Activated CD8-positive, alpha-beta memory T cell treated with anti-CD3 and anti-CD28 coated beads for 36 hours (primary cell): ENCODE results near the gene SRR. TPM values are rescaled to one million over a fixed set of nuclear protein-coding genes. Genes with fewer than 3 reads are reported as not detected.
"Not testable (repeated sequence)": the region's sequence is repeated elsewhere in the genome, so short reads cannot be mapped to it uniquely, and the experiment has no call there.

Source experiments
- CTCF ChIA-PET: fragments of 350-600 bp; sonication (Branson Sonifier 250); formaldehyde crosslinking; loops from one replicate; lab custom pipeline; 2021; ENCODE audit warnings: antibody characterized with exemption; lab: Charles Lee
- POLR2A ChIA-PET: fragments of 350-600 bp; sonication (Branson Sonifier 250); formaldehyde crosslinking; loops from one replicate; lab custom pipeline; 2021; ENCODE audit warnings: antibody characterized with exemption; lab: Charles Lee
- total RNA-seq, 2 experiments: library from RNA; stranded (reverse); gene quantifications; one replicate each; pipeline ENCODE4 v1.2.3, GENCODE V29; 2021

Gene SRR
- total RNA-seq, 2 experiments from 2014 or later = 10.1 to 14.0 TPM

DNA sequence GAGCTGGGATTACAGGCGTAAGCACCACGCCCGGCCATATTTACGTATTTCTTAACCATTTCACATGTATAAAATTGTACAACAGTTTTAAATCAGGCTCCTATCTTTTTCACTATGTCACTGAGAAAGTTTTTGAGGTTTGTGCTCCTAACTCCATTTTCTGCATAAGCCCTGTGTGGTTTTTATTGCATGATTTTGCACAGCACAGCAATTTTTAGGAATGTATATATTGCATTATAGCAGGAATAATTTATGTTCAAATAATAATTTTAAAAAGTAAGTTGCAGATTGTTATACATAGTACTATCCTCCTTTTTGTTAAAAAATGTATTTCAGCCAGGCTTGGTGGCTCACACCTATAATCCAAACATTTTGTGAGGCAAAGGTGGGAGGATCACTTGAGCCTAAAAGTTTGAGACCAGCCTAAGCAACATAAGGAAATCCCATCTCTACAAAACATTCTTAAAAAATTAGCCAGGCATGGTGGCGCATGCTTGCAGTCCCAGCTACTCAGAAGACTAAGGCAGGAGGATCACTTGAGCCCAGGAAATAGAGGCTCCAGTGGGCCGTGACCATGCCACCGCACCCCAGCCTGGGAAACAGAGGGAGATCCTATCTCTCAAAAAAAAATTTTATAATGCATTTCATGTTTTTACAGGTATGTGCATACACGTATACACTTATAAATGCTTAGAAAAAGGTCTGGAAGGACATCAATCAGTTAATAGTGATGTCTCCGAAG is 26.1 kb upstream of the SRR start:
- POLR2A ChIA-PET = no interaction called here
- CTCF ChIA-PET = interaction anchor here (1.1 kb wide), 1 partner anchor 33 kb away, joined by 3 read pairs; no protein-coding TSS in a partner anchor

DNA sequence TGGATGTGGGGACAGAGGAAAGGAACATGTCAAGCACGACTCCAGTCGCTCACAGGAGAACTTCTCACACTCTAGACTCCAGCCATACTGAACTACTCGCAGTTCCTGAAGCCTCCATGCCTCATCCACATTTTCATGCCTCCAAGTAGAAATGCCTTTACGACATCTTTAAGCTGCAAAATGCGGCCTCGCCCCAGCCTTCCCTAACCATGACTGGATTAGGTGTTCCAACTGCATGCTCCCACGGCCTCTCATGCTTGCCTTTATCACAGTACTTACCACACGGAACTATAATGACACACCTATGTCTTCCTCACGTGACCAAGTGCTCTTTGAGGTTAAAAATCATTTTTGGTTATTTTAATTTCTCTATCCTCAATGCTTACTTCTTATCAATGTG is 24.0 kb upstream of the SRR start:
- ChIA-PET CTCF (interaction anchor here (1.3 kb wide), 1 partner anchor 225 kb away, joined by 3 read pairs; the partner anchor contains the start of gene HIC1), POLR2A (no interaction called here)

DNA sequence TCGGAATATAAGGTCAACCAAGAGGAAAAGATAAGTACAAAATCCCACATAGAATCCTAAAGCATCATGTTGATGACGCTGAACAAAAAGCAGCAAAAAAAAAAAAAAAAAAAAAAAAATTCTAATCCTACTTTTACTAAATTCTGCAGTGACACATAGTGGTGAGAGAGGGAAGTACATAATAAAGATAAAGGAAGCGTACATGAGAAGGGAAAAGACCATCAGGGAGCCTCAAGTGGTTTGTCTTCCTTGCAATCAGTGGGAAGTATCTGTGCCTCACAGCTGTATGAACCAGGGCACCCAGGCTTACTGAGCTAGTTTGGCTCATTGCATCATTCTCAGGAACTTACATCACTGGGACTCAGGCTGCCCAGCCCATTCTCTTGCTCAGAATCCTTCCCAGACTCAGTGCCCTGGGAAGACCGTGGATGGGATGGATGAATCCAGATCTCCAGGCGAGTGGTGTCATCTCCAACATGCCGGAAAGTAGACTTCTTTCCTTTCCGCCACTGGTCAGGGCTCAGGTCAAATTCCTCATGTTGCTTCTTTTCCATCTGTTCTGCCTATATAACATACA is 21.4 kb upstream of the SRR start:
- ChIA-PET CTCF (interaction anchor here (0.6 to 2.9 kb wide), 10 partner anchors 12 to 262 kb away, joined by 3 to 29 read pairs (median 3); partner anchors contain the start of genes HIC1 and SGSM2), POLR2A (no interaction called here)

DNA sequence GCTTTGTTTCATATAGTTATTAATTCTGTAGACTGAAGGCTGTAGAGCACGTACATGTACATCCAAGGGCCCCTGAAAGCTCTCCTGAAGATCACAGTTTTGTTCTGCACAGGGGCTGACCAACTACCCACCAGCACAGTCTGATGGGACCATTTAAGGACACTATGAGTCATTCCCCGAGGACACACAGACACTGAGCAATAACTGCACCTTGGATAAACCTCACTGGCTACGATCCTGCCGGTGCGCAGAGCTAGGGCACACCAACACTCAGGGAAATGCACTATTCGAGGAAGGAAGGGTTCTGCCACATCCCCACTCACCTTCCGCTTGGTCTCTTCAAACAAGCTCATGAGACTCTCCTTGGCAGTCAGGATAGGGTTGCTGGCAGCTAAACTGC is 20.4 kb upstream of the SRR start:
- CTCF ChIA-PET = interaction anchor here (0.5 to 2.9 kb wide), 9 partner anchors 15 to 236 kb away, joined by 3 to 29 read pairs (median 3); partner anchors contain the start of genes HIC1 and SGSM2

DNA sequence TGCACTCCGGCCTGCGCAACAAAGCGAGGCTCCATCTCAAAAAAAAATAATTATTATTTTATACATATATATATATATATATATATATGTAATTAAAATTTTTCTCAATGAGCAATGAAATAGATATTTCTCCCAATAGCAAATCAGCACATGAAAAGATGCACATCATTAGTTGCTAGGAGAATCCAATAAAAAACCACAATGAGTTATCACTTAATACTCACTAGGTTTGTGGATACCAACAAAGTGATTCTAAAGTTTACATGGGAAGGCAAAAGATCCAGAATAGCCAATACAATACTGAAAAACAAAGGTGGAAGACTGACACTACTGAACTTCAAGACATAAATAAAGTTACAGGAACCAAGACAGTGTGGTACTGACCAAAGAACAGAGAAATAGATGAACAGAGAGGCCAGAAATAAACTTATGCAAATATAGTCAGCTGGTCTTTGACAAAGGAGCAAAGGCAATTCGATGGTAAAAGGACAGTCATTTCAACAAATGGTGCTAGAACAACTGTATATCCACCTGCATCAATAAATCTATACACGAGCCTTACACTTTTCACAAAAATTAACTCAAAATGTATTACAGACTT is 13.8 kb upstream of the SRR start:
- CTCF ChIA-PET = no interaction called here

More for the DNA sequence above, 20.4 kb upstream of the SRR start:
- POLR2A ChIA-PET = no interaction called here

DNA sequence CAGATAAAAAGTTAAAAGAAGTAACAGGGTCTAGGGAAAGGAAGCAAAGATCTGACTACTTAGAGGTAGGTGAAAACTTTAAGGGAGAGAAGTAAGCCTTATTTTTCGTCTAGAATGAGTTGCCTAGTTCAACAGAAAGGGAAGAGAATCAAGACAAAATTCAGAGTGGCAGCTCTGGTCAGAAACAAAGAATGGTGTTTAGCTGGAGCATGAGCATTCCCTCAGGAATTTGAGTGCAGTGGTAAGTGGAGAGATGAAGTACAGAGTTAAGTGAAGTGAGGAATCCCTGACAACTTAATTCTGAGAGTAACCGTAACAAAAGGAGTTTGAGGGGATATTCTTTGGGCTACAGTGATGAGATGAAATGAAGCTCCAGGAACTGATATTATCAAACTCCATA is 11.7 kb upstream of the SRR start:
- POLR2A ChIA-PET = no interaction called here

More for the DNA sequence above, 13.8 kb upstream of the SRR start:
- POLR2A ChIA-PET = no interaction called here

DNA sequence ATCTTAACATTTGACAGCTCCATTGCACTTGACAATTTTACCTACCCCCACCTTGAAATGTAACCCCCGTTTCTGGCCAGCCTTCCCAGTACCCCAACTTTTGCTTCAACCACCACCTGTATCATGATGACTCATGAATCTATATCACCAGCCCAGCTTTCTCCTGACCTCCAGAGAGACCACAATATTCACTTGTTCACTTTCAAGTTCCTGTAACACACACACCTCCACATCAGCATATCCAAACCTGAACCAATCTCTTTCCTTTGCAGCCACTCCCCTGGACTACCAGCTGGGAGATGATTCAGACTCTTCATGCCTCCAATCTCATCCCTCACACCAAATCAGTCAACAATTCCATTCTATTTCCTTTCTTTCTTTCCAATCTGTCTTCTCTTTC is 8.2 kb upstream of the SRR start:
- ChIA-PET POLR2A (interaction anchor here (0.6 kb wide), 1 partner anchor 37 kb away, joined by 3 read pairs; no protein-coding TSS in a partner anchor), CTCF (interaction anchor here (2.1 kb wide), 1 partner anchor 51 kb away, joined by 9 read pairs; no protein-coding TSS in a partner anchor)

More for the DNA sequence above, 11.7 kb upstream of the SRR start:
- CTCF ChIA-PET = interaction anchor here (0.6 to 1.2 kb wide), 4 partner anchors 37 to 623 kb away, joined by 3 to 4 read pairs (median 4); no protein-coding TSS in a partner anchor

DNA sequence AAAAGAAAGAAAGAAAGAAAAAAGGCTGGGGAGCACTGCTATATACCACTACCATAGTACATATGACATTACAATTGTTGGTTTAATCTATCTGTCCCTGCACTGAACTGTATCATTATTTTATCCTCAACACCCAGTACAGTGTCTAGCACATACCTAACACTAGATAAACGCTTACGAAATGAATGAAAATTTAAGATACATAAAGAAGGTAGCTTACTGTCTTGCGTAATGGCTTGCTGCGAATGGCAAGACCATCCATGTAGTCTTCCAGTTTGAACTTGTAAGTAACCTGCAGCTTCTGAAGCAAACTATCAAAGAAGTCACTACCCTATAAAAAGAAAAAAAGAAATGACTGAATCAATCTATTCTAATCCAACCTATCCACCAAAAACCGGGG is 6.7 kb upstream of the SRR start:
- CTCF ChIA-PET = interaction anchor here (0.7 to 1.0 kb wide), 2 partner anchors 15 to 414 kb away, joined by 3 read pairs; no protein-coding TSS in a partner anchor
- POLR2A ChIA-PET = no interaction called here

DNA sequence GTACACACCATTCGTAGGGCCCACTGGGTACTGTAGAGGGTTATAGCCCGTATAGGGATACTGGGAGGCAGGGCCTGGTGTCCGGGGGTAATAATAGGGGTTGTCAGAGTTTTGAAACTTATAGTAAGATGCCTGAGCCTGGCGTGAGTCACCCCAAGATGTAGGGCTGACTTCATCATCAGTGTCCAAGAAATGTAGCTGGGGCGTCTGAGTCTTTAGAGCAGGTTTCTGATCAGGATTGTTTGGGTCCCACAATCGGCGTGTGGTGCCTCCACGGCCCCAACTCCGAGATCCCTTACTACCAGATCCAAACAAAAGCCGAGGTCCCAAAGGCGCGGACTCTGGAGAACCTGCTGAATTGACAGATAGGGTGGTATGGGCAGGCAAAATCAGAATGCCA is 4.6 kb upstream of the SRR start:
- CTCF ChIA-PET = interaction anchor here (1.0 kb wide), 1 partner anchor 54 kb away, joined by 3 read pairs; no protein-coding TSS in a partner anchor

DNA sequence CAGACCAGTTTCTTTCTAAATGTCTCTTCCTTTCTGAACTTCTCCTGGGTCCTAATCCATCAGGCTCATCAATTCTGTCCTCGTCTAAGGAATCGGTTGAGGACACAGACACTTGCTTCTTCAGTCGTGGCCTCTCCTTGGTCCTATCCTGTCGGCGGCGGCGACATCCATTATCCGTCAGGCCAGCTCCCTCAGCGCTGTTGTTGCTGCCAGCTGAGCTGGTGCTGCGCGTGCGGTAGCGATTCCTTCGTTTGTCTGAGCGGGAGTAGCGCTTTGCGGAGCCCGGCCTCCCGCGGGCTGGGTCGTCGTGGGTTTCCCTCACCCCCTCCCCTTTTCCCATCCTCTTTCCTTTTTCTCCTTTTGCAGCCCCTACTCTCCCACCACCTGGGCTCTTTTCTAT is 4.0 kb upstream of the SRR start:
- ChIA-PET POLR2A (no interaction called here), CTCF (interaction anchor here (1.0 kb wide), 1 partner anchor 55 kb away, joined by 3 read pairs; no protein-coding TSS in a partner anchor)

More for the DNA sequence above, 4.6 kb upstream of the SRR start:
- POLR2A ChIA-PET = no interaction called here

DNA sequence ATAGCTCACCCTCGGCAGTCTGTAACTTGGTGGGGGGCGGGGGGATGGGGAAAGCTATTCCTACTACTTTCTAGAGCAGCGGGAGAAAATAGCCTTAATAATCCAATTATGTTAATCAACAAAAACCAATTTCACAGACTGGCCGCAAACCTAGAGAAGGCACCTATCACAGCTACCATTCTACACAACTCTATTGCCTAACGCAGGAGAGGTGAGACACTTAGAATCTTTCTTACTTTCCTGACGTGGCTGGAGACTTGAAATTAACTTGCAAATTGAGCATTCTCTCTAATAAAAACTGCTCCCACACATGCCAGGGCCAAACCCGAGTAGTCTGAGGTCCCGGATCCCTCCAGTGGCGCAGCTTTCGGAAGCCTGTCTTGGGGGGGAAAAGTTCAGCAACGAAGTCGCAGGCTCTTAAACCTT is 959 bp upstream of the SRR start:
- CTCF ChIA-PET = interaction anchor here (1.0 to 1.4 kb wide), 3 partner anchors 15 to 248 kb away, joined by 3 to 4 read pairs (median 3); partner anchors contain the start of genes HIC1 and TSR1
- POLR2A ChIA-PET = interaction anchor here (0.6 to 1.6 kb wide), 3 partner anchors 35 to 221 kb away, joined by 3 to 5 read pairs (median 4); no protein-coding TSS in a partner anchor

DNA sequence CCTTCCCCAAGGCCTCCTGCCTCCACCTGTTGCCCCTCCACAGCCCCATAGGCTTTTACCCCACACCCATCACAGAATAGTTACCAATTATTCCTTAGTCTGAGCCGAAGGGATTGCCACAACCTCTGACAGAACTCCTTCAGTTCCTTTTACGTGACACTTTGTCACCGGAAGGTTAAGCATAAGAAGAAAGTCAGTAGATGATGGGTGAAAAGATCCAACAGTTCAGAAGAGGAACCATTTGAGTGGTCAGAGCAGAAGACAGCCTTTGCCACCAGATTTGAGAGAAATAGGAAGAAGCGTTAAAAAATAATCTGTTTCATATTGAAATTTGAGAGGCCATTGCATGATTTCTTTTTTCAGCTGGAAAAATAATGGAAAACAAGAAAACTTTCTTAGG is 1.2 kb downstream of the SRR start:
- ChIA-PET CTCF (no interaction called here), POLR2A (interaction anchor here (1.5 kb wide), 1 partner anchor 31 kb away, joined by 9 read pairs; the partner anchor contains the start of gene TSR1)

DNA sequence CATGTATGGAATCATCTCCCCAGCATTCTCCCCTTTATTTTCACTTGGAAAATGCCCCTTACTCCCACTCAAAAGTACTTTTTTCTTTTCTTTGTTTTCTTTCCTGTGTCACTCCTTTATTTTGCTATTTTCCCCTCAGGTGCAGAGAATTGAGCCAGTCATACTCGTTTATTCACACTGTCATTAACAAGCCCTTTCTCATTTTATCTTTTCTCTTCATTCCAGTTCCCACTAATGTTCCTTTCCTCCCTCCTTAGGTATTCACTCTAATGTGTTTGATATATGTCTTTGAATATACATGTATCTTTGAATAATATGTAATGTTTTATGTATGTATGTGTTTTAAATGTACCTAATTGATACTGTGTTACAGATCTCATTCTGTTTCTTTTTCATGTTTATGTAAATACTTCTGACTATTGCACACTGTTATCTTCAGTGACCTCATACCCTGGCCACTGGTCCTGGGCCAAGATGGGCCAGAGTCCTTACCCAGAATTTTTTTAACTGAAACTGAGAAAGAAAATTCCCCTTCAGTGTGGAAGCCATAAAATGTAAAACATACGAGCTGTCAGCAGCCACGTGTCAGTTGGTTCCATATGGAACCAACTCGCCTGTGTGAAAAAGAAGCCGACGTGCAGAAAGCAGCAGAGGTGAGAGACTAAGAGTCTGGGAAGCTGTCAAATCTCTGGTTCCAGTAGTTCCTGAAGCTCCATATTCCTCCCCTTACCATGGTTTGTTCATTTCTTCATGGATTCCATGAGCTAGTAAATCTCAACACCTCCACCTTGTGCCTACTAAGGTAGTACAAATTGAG is 5.8 kb downstream of the SRR start:
- ChIA-PET POLR2A (no interaction called here), CTCF (no interaction called here)

DNA sequence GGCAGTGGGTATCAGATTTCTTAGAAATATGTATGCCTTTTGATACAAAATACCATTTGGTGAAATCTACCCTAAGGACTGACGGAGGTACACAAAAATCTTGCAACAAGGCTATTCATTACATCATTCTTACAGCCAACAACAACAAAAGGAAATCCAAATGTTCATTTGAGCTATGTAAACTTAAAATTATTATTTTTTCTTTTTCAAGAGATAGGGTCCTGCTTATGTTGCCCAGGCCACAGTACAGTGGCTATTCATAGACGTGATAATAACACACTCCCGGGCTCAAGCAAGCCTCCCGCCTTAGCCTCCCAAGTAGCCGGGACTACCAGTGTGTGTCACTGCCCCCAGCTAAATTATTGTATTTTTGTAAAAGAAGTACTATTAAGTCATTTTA is 9.0 kb downstream of the SRR start:
- CTCF ChIA-PET = interaction anchor here (0.7 kb wide), 2 partner anchors 24 to 257 kb away, joined by 3 to 4 read pairs; no protein-coding TSS in a partner anchor

DNA sequence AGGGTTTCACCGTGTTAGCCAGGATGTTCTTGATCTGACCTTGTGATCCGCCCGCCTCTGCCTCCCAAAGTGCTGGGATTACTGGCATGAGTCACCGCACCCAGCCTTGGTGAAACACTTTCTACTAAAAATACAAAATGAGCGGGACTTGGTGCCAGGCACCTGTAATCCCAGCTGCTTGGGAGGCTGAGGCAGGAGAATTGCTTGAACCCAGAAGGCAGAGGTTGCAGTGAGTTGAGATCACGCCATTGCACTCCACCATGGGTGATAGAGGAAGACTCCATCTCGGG is 13.1 kb downstream of the SRR start:
- POLR2A ChIA-PET = not testable (repeated sequence)
- CTCF ChIA-PET = interaction anchor here (0.6 kb wide), 1 partner anchor 1895 kb away, joined by 3 read pairs; no protein-coding TSS in a partner anchor

More for the DNA sequence above, 9.0 kb downstream of the SRR start:
- POLR2A ChIA-PET = no interaction called here

DNA sequence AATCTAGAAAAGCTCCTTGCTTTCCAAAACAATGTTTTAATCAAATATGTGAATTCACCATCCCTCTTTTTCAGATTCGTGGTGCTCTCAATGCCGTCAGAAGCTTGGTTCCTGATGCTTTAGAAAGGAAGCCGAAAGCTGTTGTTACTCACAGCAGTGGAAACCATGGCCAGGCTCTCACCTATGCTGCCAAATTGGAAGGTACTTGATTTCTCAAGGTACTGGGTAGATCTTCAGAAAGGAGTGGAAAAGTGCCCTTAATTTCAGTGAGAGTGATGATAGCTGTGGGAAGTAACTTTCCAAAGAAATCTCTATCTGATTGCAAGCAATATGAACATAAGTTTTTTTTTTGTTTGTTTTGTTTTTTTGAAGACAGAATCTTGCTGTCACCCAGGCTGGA is 14.0 kb downstream of the SRR start:
- POLR2A ChIA-PET = interaction anchor here (0.9 kb wide), 1 partner anchor 43 kb away, joined by 3 read pairs; no protein-coding TSS in a partner anchor
- CTCF ChIA-PET = interaction anchor here (0.7 kb wide), 1 partner anchor 20 kb away, joined by 3 read pairs; no protein-coding TSS in a partner anchor

DNA sequence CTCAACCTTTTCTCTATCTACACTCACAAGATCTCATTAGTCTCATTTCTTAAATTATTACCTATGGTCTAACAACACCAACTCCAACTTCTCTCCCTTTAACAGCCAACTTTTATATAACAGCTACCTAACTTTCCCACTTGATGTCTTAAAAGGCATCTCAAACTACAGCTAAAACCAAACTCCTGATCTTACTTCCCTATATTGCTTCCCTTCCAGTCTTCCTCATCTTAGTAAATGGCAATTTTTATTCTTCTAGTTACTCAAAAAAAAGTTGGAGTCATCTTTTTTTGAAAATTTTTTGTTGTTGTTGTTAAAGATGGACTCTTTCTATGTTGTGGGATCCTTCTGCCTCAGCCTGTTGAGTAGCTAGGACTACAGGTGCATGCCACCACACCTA is 15.3 kb downstream of the SRR start:
- CTCF ChIA-PET = interaction anchor here (1.5 kb wide), 1 partner anchor 14 kb away, joined by 3 read pairs; no protein-coding TSS in a partner anchor

DNA sequence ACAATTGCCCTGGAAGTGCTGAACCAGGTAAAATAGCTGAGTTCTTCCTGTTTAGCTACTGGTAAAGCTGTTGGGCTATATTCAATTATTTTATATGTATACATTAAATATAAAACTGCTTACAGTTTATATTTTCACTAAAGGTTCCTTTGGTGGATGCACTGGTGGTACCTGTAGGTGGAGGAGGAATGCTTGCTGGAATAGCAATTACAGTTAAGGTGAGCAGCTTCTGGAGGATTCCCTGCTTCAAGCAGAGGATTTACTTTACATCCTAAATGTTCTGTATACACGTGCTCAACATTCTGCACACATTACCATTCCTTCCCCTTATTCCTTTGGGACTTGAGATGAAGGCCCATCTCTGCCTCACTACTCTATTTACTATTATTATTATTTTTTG is 17.6 kb downstream of the SRR start:
- CTCF ChIA-PET = no interaction called here
- POLR2A ChIA-PET = interaction anchor here (1.0 kb wide), 1 partner anchor 15 kb away, joined by 3 read pairs; the partner anchor contains the start of gene TSR1

More for the DNA sequence above, 15.3 kb downstream of the SRR start:
- POLR2A ChIA-PET = no interaction called here
